ENCODE results near the gene ITPR1. TPM values are rescaled to one million over a fixed set of nuclear protein-coding genes. Genes with fewer than 3 reads are reported as not detected.

The ITPR1 gene
- total and polyA plus RNA-seq, 2 of the 4 experiments (the other 2 are of a cell fraction) = 1.8 to 5.7 TPM

GRCh38 chr3:4525560-4526223 lies 32.5 kb downstream of the ITPR1 start (continued):
- TF ChIP-seq MXI1 (IDR thresholded peaks at IDR 0.05; ENCODE audit: borderline replicate concordance, low read depth, low read length) (no peak), BHLHE40 (IDR thresholded peaks at IDR 0.05; ENCODE audit: low read depth, low read length) (no peak), RFX5 (IDR thresholded peaks at IDR 0.05; ENCODE audit: low read depth, low read length) (no peak), CHD1 (IDR thresholded peaks at IDR 0.05; ENCODE audit: low read depth, low read length) (no peak)

GRCh38 chr3:4528320-4528719 lies 35.2 kb downstream of the ITPR1 start:
- H3K56ac ChIP-seq (ENCODE audit: extremely low read depth, insufficient read depth, low read length) = no peak overlapping the region
- no peak overlapping the region for H3K4me3 ChIP-seq (ENCODE audit: insufficient read depth, low read depth, low read length)
- H3K36me3 ChIP-seq (ENCODE audit: control insufficient read depth, insufficient read depth, low read length) = no peaks in the 10 kb centered on the region
- H2BK120ac ChIP-seq (ENCODE audit: low read depth, low read length) = no peak overlapping the region
- BruUV-seq (replicated peaks) = no TSS peak
- H3K4me1 ChIP-seq (ENCODE audit: control insufficient read depth, insufficient read depth, low read length) = peaks cover 3% of the 10 kb centered on the region; the same call in 1 of the 2 replicates
- no peak overlapping the region for H2AFZ ChIP-seq (replicated peaks; ENCODE audit: low read length, poor library complexity)
- no peak overlapping the region for H3K9ac ChIP-seq (ENCODE audit: low read depth, low read length)
- no peak overlapping the region for H2BK20ac ChIP-seq (ENCODE audit: low read depth, low read length)
- H3K79me1 ChIP-seq (ENCODE audit: low read depth in 1 of 2, low read length in 2 of 2) = no peaks in the 10 kb centered on the region
- no peak for ATAC-seq (ENCODE audit: low read depth)
- TF ChIP-seq USF2 (IDR thresholded peaks at IDR 0.05; ENCODE audit: low read depth, low read length) = no peak
- no peak for TF ChIP-seq MXI1 (IDR thresholded peaks at IDR 0.05; ENCODE audit: borderline replicate concordance, low read depth, low read length)
- no peak for TF ChIP-seq CHD1 (IDR thresholded peaks at IDR 0.05; ENCODE audit: low read depth, low read length)
- TF ChIP-seq ELK1 (IDR thresholded peaks at IDR 0.05; ENCODE audit: borderline replicate concordance, low read depth, low read length) = no peak
- no peak for TF ChIP-seq RAD21 (IDR thresholded peaks at IDR 0.05; ENCODE audit: low read length)
- TF ChIP-seq CEBPB (IDR thresholded peaks at IDR 0.05; ENCODE audit: low read depth, low read length) = no peak
- no peak for TF ChIP-seq POLR2A (IDR thresholded peaks at IDR 0.05; ENCODE audit: low read depth, low read length)
- no peak for TF ChIP-seq SMC3 (IDR thresholded peaks at IDR 0.05; ENCODE audit: low read depth, low read length)
- no peak for TF ChIP-seq MAZ (IDR thresholded peaks at IDR 0.05; ENCODE audit: borderline replicate concordance, low read depth, low read length)
- TF ChIP-seq BHLHE40 (IDR thresholded peaks at IDR 0.05; ENCODE audit: low read depth, low read length) = no peak
- TF ChIP-seq RFX5 (IDR thresholded peaks at IDR 0.05; ENCODE audit: low read depth, low read length) = no peak
- TF ChIP-seq MAFK (IDR thresholded peaks at IDR 0.05; ENCODE audit: low read depth, low read length) = no peak
- no peaks in the 10 kb centered on the region for H3K9me3 ChIP-seq (ENCODE audit: control insufficient read depth, insufficient read depth, low read length)
- CTCF ChIA-PET = no interaction called here
- no peak overlapping the region for H2BK15ac ChIP-seq (ENCODE audit: low read depth, low read length)
- H3K4me2 ChIP-seq (ENCODE audit: low read depth, low read length) = no peak overlapping the region
- no peak overlapping the region for H3K4ac ChIP-seq (ENCODE audit: low read depth, low read length)
- H3K18ac ChIP-seq (ENCODE audit: low read depth, low read length) = no peak overlapping the region
- H3K23ac ChIP-seq (ENCODE audit: low read depth, low read length) = no peak overlapping the region
- dilution Hi-C loops (cut with HindIII; ENCODE audit: low sequenced_read_pairs, unreplicated experiment) = no loop called here
- no peak overlapping the region for H2BK5ac ChIP-seq (ENCODE audit: low read depth, low read length, poor library complexity, severe bottlenecking)
- no peak overlapping the region for H3K27ac ChIP-seq (ENCODE audit: insufficient read depth, low read length)
- H4K5ac ChIP-seq (ENCODE audit: low read depth, low read length) = no peak overlapping the region
- WGBS, 2 experiments (ENCODE audit: extremely low coverage in 2 of 2, insufficient read length in 1 of 2) = no CpG with 5 or more reads among the region's 5 CpGs
- no peak overlapping the region for H4K91ac ChIP-seq (ENCODE audit: insufficient read depth, low read depth, low read length)
- H3K27me3 ChIP-seq (ENCODE audit: control insufficient read depth, insufficient read depth, low read length) = no peaks in the 10 kb centered on the region; the same call in 1 of the 2 replicates
- no peak overlapping the region for H2AK5ac ChIP-seq (ENCODE audit: low read depth, low read length)
- no peak overlapping the region for H4K8ac ChIP-seq (ENCODE audit: low read depth in 2 of 2, low read length in 2 of 2)
- no peak for DNase-seq
- H3K9me1 ChIP-seq (ENCODE audit: insufficient read depth, low read length) = no peaks in the 10 kb centered on the region
- no peak overlapping the region for H2AK9ac ChIP-seq (replicated peaks; ENCODE audit: low read depth, low read length, poor library complexity)
- POLR2A ChIA-PET (ENCODE audit: unreplicated experiment) = no interaction called here
- no peaks in the 10 kb centered on the region for H4K20me1 ChIP-seq (ENCODE audit: insufficient read depth, low read length)
- in situ Hi-C loops (cut with MboI; ENCODE audit: low sequenced_read_pairs) = no loop called here
- intact Hi-C loops (cut with micrococcal nuclease) = no loop called here
- no peak overlapping the region for H3K14ac ChIP-seq (replicated peaks; ENCODE audit: low read depth, low read length)
